Ecto neural progenitor cell (in vitro differentiated cells): ENCODE data around the gene FBXO45.
A peak's percentile ranks its signal among the peaks of the same experiment; 100 is the strongest.
"Not testable (repeated sequence)": the region's sequence is repeated elsewhere in the genome, so short reads cannot be mapped to it uniquely, and the experiment has no call there.

Source experiments
- DNase-seq: peaks from one replicate; pipeline ENCODE4 v3.0.0-alpha.2; 2018; ENCODE audit warnings: low spot score

Gene FBXO45, protein sequence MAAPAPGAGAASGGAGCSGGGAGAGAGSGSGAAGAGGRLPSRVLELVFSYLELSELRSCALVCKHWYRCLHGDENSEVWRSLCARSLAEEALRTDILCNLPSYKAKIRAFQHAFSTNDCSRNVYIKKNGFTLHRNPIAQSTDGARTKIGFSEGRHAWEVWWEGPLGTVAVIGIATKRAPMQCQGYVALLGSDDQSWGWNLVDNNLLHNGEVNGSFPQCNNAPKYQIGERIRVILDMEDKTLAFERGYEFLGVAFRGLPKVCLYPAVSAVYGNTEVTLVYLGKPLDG

DNA sequence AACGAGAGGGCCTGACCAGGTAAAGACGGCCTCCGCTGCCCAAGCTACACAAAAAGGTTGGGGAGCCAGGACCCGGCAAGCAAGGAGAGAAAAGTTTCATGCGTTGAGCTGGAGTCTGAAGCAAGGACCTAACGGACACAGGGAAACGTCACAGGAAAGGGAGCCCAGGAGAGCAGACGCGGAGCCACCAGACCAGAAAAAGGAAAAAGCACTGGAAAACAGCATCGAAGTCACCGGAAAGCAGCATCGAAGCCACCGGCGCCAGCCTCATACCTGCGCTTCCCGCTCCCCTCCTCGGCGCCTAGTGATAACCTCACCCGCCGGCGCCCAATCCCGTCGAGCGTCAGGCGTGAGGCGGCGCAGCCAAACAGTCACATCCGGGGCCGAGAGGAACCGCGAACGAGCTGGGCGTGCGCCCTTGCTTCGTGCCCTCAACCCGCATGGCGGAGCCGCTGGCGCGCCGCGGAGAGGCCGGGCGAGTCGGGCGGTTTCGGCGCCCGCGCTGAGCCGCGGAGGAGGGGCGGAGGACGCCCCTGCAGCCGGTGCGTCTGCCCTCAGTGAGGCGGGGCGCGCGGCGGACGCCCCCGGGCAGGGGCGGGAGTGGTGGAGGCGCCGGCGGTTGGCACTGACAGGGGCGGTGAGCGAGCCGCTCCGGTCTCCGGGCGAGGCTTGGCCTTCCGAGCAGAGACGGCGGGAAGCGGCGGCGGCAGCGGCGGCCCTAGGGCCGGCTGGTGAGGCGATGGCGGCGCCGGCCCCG lies at the start of gene FBXO45, which contains the start of gene WDR53:
Gene FBXO45 (plus strand): TSS at position 415 of the 757 bp plus-strand sequence. CDS start 325 bp downstream, at position 740.
Gene WDR53 (minus strand): TSS at position 309 of the 757 bp plus-strand sequence. CDS start 7,079 bp downstream, outside the sequence.
- peak; percentile 96 for DNase-seq

DNA sequence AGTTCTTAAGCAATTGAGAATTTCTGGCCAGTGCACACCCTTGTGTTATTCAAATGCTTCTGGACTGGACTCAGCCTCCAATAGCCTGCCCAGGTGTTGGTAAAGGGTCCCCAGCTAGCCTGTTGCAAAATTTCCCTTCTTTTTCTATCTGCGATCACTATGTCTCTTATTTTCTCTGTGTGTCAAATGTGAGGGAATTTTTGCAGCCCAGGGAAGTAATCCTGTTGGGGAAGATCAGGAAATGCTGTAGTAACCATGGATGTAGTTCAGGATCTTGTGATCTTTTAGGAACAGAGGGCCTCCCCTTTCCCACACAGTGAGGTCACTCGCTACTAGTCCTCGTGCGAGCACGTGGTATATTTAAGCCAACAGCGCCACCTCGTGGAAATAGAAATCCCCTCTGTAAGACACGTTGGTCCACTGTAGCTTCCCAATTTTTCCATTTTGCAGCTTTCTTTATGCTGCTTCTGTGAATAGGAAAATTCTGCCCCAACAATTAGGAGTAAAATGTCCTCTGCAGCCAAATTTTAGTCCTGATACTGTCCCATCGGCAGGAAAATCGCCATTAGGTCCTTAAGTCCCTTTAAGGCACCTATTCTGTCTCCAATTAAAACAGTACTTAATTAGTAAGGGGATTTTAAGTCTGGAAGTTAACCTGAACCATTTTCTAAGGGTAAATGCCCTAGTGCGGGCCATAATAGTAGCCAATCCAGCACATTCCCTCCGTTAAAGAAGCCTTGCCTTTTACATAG lies 49.3 kb upstream of the FBXO45 start:
- DNase-seq = no peak

DNA sequence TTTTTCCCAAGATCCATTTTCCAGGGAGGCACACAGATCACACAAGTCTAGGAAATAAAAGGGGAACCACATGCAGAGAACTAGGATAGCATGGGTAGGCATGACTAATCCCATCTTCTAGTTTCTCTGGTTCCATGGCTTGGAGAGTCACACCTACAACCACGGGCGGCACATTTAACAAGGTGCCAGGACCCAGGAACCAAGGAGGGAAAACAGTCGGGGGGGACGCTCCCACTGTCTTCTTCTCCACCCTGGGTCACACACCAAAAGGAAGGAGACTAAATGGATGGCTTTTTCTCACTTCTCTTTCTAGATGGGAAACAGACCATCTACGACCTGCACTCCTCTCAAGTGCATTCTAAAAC lies 48.8 kb upstream of the FBXO45 start:
- no peak for DNase-seq

DNA sequence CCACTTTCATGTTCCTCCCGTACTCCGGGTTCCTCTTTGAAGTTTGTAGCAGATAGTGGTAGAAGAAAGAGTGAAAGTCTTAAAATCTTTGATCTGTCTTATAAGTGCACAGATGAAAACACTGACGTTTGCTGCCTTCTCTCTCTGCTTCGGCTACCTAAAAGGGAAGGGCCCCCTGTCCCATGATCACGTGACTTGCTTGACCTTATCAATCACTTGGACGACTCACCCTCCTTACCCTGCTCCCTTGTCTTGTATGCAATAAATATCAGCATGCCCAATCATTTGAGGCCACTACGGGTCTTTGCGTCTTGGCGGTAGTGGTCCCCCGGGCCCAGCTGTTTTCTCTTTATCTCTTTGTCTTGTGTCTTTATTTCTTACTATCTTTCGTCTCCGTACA lies 47.2 kb upstream of the FBXO45 start:
- DNase-seq = not testable (repeated sequence)

DNA sequence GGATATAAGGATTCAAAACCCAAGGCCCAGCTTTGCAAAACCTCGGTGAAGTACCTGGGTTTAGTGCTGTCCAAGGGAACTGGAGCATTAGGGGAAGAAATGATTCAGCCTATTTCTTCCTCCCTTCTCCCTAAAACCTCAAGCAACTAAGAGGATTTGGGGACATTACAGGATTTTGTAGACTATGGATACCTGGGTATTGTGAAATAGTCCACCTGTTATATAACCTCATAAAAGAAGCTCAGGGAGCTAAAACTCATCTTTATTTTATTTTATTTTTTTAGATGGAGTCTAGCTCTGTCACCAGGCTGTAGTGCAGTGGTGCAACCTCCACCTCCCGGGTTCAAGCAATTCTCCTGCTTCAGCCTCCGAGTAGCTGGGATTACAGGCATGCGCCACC lies 44.6 kb upstream of the FBXO45 start:
- no peak for DNase-seq

DNA sequence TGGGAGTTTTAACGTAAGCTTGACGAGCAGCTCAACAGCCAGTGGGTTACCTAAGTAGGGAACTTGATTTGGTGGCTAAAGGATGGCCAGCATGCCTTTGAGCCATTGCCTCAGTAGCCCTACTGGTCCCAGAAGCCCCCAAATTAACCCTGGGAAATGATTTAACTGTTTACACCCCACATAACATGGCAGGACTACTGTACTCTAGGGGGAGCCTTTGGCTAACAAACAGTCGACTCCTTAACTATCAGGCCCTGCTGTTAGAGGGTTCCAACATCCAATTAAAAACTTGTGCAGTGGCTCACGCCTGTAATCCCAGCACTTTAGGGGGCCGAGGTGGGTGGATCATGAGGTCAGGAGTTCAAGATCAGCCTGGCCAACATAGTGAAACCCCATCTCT lies 43.9 kb upstream of the FBXO45 start:
- DNase-seq = no peak

DNA sequence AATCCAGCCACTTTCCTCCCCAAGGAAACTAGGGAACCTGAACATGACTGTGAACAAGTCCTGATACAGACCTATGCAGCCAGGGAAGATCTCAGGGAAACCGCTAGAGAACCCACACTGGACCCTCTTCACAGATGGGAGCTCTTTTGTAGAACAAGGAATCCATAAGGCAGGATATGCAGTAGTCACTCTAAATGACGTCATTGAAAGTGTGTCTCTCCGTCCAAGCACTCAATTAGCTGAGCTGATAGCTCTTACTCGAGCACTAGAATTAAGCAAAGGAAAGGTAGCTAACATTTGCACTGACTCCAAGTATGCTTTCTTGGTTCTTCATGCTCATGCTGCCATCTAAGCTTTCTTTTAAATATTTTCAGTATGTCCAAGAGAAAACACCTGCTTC lies 43.3 kb upstream of the FBXO45 start:
- no peak for DNase-seq

DNA sequence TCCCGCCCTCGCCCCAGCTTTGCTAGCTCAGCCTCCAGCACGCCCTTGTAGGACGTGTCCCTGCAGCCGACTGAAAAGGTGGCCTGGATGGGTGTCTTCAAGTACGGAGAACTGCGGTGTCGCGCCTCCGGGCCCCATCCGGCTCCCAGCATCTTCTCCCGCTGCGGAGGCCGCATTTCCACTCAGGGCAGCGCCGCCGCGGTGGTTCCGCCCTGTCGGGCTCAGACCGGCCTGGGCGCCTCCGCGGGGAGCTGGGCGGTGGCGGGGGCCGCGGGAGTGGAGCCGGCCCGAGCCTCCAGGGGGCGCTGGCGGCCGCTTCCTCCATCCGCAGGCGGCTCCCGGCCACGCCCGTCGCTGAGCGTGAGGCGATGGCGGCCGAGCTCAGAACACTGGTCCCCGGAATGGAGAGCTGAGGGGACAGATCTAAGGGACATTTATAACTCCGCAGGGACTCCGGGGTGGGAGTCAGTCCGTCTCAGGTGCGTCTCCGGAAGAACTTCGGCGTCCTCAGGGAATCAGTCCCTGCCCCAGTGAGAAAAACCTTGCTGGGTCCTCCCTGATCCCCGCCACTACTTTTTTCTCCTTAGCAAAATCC lies 39.7 kb upstream of the FBXO45 start:
- DNase-seq = peak; percentile 89

DNA sequence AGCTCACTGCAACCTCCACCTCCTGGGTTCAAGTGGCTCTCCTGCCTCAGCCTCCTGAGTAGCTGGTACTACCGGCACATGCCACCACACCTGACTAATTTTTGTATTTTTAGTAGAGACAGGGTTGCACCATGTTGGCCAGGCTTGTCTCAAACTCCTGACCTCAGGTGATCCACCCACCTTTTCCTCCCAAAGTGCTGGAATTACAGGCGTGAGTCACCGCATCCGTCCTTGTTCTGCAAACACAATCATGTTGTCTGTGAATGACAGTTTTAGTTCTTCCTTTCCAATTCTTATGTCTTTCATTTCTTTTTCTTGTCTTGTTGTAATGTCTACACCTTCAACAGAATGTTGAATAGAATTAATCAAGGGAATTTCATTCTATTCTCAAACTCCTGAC lies 37.0 kb upstream of the FBXO45 start:
- DNase-seq = no peak

DNA sequence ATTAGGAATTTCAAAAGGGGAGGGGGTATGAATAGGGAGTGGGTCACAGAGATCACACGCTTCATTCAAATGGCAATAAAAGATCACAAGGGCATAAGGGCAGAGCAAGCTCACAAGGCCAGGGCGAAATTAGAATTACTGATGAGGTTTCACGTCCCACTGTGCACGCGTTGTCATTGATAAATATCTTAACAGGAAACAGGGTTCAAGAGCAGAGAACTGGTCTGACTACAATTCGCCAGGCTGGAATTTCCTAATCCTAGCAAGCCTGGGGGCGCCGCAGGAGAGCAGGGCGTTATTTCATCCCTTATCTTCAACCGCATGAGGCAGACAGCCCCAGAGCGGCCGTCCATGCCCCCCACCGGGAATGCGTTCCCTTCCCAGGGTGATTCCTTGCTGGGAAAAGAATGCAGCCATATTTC lies 35.2 kb upstream of the FBXO45 start:
- DNase-seq = no peak

DNA sequence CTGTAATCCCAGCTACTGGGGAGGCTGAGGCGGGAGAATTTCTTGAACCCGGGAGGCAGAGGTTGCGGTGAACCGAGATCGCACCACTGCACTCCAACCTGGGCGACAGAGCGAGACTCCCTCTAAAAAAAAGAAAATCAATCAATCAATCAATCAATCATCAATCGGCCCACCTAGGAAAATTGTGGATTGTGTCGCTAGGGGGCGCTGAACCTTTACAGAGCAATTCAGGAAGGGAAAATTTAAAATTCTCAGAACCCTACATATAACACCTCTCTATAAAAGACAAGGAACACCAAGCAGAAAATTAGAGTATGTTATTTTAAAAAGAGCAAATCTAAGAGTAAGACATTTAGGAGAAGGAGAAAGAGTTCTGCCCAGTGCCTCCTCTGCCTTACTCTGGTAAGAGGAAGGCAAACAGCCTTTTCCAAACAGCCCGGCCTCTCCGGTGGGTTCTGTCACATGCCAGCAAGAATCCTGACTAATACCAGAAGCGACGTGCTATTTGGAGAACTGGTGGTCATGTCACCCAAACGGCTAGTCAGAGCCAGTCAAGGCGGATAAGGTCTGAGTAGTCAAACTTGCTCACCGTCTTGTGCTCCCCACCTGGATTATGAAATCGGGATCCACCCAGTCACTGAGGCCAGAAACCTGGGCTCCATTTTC lies 31.0 kb upstream of the FBXO45 start:
- peak; percentile 62 for DNase-seq

DNA sequence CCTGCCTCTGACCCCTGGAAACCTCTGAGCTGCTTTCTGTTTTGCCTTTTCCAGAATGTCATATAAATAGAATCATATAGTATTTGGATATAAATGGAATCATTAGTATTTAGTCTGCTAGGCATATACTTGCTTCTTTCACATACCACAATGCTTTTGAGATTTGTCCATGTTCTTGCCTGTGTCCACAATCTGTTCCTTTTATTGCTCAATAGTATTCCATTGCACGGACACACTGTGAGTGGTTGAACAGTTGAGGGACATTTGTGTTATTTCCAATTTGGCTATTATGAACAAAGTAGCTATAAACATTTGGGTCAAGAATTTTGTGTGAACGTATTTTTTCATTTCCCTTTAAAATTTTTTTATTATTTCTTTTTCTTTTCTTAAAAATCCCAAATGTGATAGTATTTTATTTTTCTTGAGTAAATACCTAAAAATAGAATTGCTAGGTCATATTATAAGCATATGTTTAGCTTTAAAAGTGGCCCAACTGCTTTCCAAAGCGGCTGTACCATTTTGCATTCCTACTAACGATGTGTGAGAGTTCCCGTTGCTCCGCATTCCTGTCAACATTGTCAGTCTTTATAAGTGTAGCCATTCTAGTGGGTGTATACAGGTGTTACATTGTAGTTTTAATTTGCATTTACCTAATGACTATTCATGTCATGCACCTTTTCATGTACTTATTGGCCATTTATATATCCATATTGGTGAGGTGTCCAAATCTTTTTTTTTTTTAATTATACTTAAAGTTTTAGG lies 26.6 kb upstream of the FBXO45 start:
- no peak for DNase-seq

DNA sequence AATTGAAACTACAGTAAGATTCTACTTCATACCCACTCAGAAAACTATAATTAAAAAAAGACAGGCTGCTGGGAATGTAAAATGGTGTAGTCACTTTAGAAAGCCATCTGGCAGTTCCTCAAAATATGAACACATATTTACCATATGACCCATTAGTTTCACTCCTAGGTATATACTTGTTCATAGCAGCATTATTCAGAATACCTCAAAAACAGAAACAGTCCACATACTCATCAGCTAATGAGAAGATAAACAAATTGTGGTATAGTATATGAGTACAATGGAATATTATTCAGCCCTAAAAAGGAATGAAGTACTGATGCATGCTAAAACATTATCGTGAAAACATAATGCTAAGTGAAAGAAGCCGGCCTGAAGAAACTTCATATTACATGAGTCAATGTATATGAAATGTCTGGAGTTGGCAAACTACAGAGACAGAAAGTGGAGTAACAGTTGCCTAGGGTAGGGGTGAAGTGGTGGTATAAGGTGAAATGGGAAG lies 23.9 kb upstream of the FBXO45 start:
- DNase-seq = no peak

DNA sequence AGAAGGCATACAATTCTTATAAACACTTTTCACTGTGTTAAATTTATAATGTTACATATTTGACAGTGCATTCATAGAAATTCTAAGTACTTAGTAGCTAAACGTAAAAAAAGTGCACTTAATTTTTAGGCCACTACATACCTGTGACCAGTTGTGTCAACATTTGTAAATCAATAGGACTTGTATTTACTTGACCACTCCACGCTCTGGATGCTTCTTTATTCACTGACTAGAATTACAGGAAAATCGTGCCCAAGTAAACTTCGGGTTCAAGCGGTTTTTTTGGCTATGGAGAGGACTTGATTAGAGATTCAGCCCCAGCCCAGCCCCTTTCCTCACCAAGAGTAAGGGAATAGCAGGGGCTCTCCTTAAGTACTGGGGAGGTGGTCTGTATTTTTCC lies 21.9 kb upstream of the FBXO45 start:
- no peak for DNase-seq

DNA sequence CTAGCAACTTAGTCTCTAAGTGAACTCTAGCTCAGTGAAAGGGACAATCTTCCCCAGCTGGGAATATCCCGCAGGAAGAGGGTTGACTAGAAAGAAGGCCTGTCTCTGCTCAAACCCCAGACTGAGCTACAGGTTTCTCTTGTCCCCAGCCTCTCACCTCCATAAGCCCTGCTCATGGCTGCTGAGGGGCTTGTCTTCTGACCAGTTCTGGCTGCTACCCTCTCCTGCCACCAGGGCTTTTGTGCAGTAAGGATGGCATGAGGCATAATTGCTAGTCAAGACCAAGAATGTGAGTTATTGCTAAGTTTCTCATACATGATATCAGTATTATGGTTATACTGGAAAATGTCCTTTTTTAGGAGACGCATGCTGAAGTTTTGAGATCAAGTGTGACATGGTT lies 21.4 kb upstream of the FBXO45 start:
- DNase-seq = no peak

DNA sequence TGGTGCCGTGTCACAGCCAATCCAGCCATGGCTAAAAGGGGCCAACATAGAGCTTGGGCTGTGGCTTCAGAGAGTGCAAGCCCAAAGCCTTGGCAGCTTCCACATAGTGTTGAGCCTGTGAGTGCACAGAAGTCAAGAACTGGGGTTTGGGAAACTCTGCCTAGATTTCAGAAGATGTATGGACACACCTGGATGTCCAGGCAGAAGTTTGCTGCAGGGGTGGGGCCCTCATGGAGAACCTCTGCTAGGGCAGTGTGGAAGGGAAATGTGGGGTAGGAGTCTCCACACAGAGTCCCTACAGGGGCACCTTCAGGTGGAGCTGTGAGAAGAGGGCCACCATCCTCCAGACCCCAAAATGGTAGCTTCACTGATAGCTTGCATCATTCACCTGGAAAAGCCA lies 19.1 kb upstream of the FBXO45 start:
- not testable (repeated sequence) for DNase-seq

DNA sequence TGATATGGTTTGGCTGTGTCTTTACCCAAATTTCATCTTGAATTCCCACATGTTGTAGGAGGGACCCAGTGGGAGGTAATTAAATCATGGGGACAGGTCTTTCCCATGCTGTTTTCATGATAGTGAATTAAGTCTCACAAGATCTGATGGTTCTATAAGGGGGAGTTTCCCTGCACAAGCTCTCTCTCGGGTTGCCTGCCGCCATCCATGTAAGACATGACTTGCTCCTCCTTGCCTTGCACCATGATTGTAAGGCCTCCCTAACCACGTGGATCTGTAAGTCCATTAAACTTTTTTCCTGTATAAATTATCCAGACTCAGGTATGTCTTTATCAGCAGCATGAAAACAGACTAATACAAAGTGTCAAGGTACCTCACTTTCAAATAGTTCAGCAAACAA lies 18.3 kb upstream of the FBXO45 start:
- not testable (repeated sequence) for DNase-seq

DNA sequence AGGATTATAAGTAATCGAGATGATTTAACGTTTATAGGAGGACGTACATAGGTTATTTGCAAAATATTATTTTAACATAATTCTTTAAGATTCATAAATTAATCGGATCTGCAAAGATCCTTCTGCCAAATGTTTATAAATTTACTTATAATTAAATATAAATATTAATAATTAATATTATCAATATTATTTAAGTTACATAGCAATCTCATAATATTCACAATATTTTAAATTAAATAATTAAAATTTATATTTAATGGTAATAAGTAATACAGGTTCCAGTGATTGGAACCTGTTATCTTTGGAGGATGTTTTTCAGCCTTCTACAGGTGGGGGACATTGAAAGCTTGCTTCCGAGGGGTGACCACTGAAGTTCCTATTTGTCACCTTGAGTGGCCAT lies 16.2 kb upstream of the FBXO45 start:
- no peak for DNase-seq

DNA sequence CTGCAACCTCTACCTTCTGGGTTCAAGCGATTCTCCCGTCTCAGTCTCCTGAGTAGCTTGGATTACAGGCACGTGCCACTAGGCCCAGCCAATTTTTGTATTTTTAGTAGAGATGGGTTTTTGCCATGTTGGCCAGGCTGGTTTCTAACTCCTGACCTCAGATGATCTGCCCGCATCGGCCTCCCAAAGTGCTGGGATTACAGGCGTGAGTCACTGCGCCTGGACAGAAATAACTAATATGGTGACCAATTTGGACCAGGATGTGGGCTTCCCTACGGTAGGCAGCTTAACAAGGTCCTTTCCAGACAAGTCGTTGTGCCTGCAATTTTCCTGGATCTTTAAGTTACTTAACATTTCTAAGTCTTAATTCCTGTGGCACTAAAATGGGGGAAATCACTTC lies 14.9 kb upstream of the FBXO45 start:
- no peak for DNase-seq

DNA sequence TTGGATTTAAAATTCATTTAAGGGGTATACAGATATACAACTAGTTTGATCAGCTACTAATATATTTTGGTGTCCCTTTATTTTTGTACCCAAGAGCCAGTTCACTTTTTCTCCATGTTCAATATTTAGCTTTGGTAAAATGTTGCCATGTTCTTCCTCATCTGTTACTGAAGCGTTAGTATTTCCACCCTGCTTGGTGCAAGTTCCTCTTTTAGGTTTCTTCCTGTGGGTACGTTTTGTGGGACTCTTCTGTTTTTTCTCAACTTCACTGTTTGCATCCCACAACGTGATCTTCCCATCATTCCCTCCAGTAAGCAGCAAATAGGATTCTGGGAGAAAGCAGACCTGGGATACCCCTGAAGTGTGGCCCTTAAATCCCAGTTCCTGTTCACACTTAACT lies 14.3 kb upstream of the FBXO45 start:
- no peak for DNase-seq

DNA sequence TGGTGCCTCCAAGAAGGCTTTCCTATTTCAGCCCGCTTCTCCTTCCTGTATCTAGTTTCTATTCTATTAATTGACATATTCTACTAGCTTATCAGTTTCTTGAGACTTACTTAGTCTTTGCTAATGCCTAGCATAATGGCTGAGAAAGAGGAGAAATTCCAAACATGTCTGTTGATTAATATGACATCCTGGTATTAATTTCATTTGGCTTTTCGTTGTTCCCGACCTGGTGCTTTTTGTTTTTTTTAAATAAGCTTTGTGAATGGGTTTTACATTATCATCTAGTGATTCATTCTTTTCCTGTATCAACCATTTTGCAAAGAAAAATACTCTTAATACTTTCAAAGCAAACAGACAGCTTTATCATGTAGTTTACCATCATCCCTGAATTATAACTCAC lies 13.2 kb upstream of the FBXO45 start:
- DNase-seq = no peak
